Natural killer cell (primary cell): ENCODE measurements around the gene CLDN5. TPM values are rescaled to one million over a fixed set of nuclear protein-coding genes. Genes with fewer than 3 reads are reported as not detected.

Source experiments
- ATAC-seq, 3 donors: fragments of 150-1000 bp in 2 of 3; fragments of 200-7000 bp in 1 of 3; cut with Tn5 transposase; 1 replicate in 1 of 3; 2 replicates in 2 of 3; pipeline ENCODE4 v1.10.0; 2021; ENCODE audit warnings: mild to moderate bottlenecking in 2 of 3, moderate library complexity in 2 of 3
- DNase-seq, 2 donors: peaks; one replicate each; pipeline versions ENCODE4 v3.0.0 to v3.0.0-alpha.2; 2013 to 2021; ENCODE audit warnings: mixed read lengths in 1 of 2
- H3K27ac ChIP-seq: one replicate; pipeline ENCODE4 v1.5.1; 2013; ENCODE audit warnings: mild to moderate bottlenecking, low read length
- H3K27me3 ChIP-seq: one replicate; pipeline ENCODE4 v1.6.1; 2013; ENCODE audit warnings: low read length; ENCODE audit not compliant: control insufficient read depth, insufficient read depth
- H3K36me3 ChIP-seq: one replicate; pipeline ENCODE4 v1.6.1; 2013; ENCODE audit warnings: low read length; ENCODE audit not compliant: control insufficient read depth, insufficient read depth
- H3K4me1 ChIP-seq: one replicate; pipeline ENCODE4 v1.6.1; 2013; ENCODE audit warnings: low read length; ENCODE audit not compliant: control insufficient read depth, insufficient read depth
- H3K4me3 ChIP-seq: one replicate; pipeline ENCODE4 v1.5.1; 2013; ENCODE audit warnings: low read length
- H3K9me3 ChIP-seq: one replicate; pipeline ENCODE4 v1.6.1; 2013; ENCODE audit warnings: low read length; ENCODE audit not compliant: control insufficient read depth, insufficient read depth
- H3K27ac Mint-ChIP-seq, 2 donors: one replicate each; pipeline ENCODE4 v1.8.0; 2022; ENCODE audit warnings: mild to moderate bottlenecking in 2 of 2, mixed read lengths in 2 of 2, moderate library complexity in 1 of 2
- H3K27me3 Mint-ChIP-seq, 2 donors: one replicate each; pipeline ENCODE4 v1.8.0; 2022; ENCODE audit warnings: low read depth in 2 of 2, mixed read lengths in 2 of 2
- H3K36me3 Mint-ChIP-seq: one replicate; pipeline ENCODE4 v1.8.0; 2022; ENCODE audit warnings: mixed read lengths
- H3K4me1 Mint-ChIP-seq, 2 donors: one replicate each; pipeline ENCODE4 v1.8.0; 2022; ENCODE audit warnings: mixed read lengths in 2 of 2
- H3K4me3 Mint-ChIP-seq: one replicate; pipeline ENCODE4 v1.8.0; 2022; ENCODE audit warnings: mild to moderate bottlenecking, moderate library complexity, mixed read lengths
- H3K9me3 Mint-ChIP-seq, 2 donors: one replicate each; pipeline ENCODE4 v1.8.0; 2022; ENCODE audit warnings: mixed read lengths in 2 of 2
- CTCF ChIP-seq: fragments of 200-600 bp; IDR thresholded peaks from one replicate; pipeline ENCODE4 v1.8.0; 2022; ENCODE audit warnings: antibody characterized with exemption
- WGBS: methylation state at CpG from one replicate; pipeline ENCODE4 v1.1.7; 2013; ENCODE audit warnings: missing lambda C conversion rate; ENCODE audit not compliant: insufficient coverage; 5-methylcytosine and 5-hydroxymethylcytosine counted together
- intact Hi-C: fragments of 100-400 bp; cut with micrococcal nuclease; formaldehyde crosslinking; loops from one replicate; pipeline ENCODE4 v1.14.2; 2022
- total RNA-seq, 4 donors: library from RNA; stranded (reverse); fragments of 120-200 nt in 1 of 4; gene quantifications; one replicate each; pipeline versions ENCODE4 v1.2.3 to v1.2.4, GENCODE V29; 2013 to 2022

CLDN5 gene
- total RNA-seq, 3 donors from 2014 or later (not counting 1 experiment from before 2014, with no cell fraction given) = 1.3 to 1.7 TPM; not detected in 1

GRCh38 chr22:19495562-19496323 lies 28.5 kb downstream of the CLDN5 start:
- intact Hi-C loops = loop anchor here (1.0 kb wide), 1 partner anchor 135 kb away; no protein-coding TSS in a partner anchor
- Mint-ChIP-seq H3K4me1 (no peaks in the 10 kb centered on the region), H3K9me3 (no peaks in the 10 kb centered on the region), H3K27ac (no peak overlapping the region), H3K36me3 (no peaks in the 10 kb centered on the region), H3K4me3 (no peak overlapping the region), H3K27me3 (no peaks in the 10 kb centered on the region)
- WGBS = 74% methylated on average over 5 of the region's 5 CpGs
- Histone ChIP-seq H3K27me3 (no peaks in the 10 kb centered on the region), H3K36me3 (no peaks in the 10 kb centered on the region), H3K4me1 (no peaks in the 10 kb centered on the region), H3K9me3 (no peaks in the 10 kb centered on the region), H3K27ac (no peak overlapping the region), H3K4me3 (no peak overlapping the region)
- ATAC-seq (no peak), DNase-seq (peak in 1 of 2 donors; percentile 65)
- TF ChIP-seq CTCF = no peak

- Histone ChIP-seq H3K4me3 (no peak overlapping the region), H3K36me3 (no peaks in the 10 kb centered on the region), H3K27ac (no peak overlapping the region), H3K4me1 (no peaks in the 10 kb centered on the region), H3K9me3 (no peaks in the 10 kb centered on the region), H3K27me3 (no peaks in the 10 kb centered on the region)
- WGBS = 98% methylated on average over 5 of the region's 6 CpGs
- no peaks in the 10 kb centered on the region for H3K36me3 Mint-ChIP-seq
- TF ChIP-seq CTCF = no peak
- H3K27me3 Mint-ChIP-seq = no peaks in the 10 kb centered on the region
- H3K27ac Mint-ChIP-seq = no peak overlapping the region
- H3K9me3 Mint-ChIP-seq = no peaks in the 10 kb centered on the region
- intact Hi-C loops = no loop called here
- no peaks in the 10 kb centered on the region for H3K4me1 Mint-ChIP-seq
- no peak for DNase-seq
- ATAC-seq = no peak
- no peak overlapping the region for H3K4me3 Mint-ChIP-seq
Observed at GRCh38 chr22:19494676-19495173, 29.5 kb downstream of the CLDN5 start.

GRCh38 chr22:19494001-19494560 lies 30.1 kb downstream of the CLDN5 start:
- ATAC-seq = no peak
- Histone ChIP-seq H3K27me3 (no peaks in the 10 kb centered on the region), H3K4me3 (no peak overlapping the region), H3K36me3 (no peaks in the 10 kb centered on the region), H3K9me3 (no peaks in the 10 kb centered on the region), H3K27ac (no peak overlapping the region), H3K4me1 (no peaks in the 10 kb centered on the region)
- no peak overlapping the region for H3K27ac Mint-ChIP-seq
- no peaks in the 10 kb centered on the region for H3K9me3 Mint-ChIP-seq
- H3K27me3 Mint-ChIP-seq = no peaks in the 10 kb centered on the region
- intact Hi-C loops = no loop called here
- WGBS = 97% methylated on average over 8 of the region's 8 CpGs
- TF ChIP-seq CTCF = no peak
- H3K4me3 Mint-ChIP-seq = no peak overlapping the region
- H3K4me1 Mint-ChIP-seq = no peaks in the 10 kb centered on the region
- no peak for DNase-seq
- H3K36me3 Mint-ChIP-seq = no peaks in the 10 kb centered on the region
